GM23338 (cell line): Measurements from ENCODE around the gene KLK7. TPM values are rescaled to one million over a fixed set of nuclear protein-coding genes. Genes with fewer than 3 reads are reported as not detected.

Experiments used
- ATAC-seq: fragments of 200-7000 bp; cut with Tn5 transposase; 3 replicates; pipeline ENCODE4 v1.9.1; 2020
- DNase-seq: peaks from one replicate; pipeline ENCODE4 v3.0.0-alpha.2; 2015; ENCODE audit warnings: low spot score
- H2AFZ ChIP-seq: fragments of 200-600 bp; sonication (generic); 2 replicates; pipeline ENCODE4 v1.8.0; 2016; ENCODE audit warnings: antibody characterized with exemption, mild to moderate bottlenecking, moderate library complexity
- H3F3A ChIP-seq: fragments of 200-600 bp; sonication (generic); replicated peaks from 2 replicates; pipeline ENCODE4 v1.8.0; 2017; ENCODE audit warnings: antibody characterized with exemption, mixed run types, low read depth
- H3K27ac ChIP-seq: fragments of 200-600 bp; sonication (generic); 2 replicates; pipeline ENCODE4 v1.6.1; 2016; ENCODE audit warnings: low read depth
- H3K27me3 ChIP-seq: fragments of 200-600 bp; sonication (generic); 2 replicates; pipeline ENCODE4 v1.8.0; 2016; ENCODE audit warnings: mild to moderate bottlenecking, mixed run types, moderate library complexity; ENCODE audit not compliant: insufficient read depth
- H3K36me3 ChIP-seq: fragments of 200-600 bp; sonication (generic); 2 replicates; pipeline ENCODE4 v1.8.0; 2016; ENCODE audit warnings: mild to moderate bottlenecking; ENCODE audit not compliant: insufficient read depth
- H3K4me1 ChIP-seq: fragments of 200-600 bp; sonication (generic); 2 replicates; pipeline ENCODE4 v1.8.0; 2016; ENCODE audit warnings: mild to moderate bottlenecking, moderate library complexity; ENCODE audit not compliant: insufficient read depth
- H3K4me2 ChIP-seq: fragments of 200-600 bp; sonication (generic); 2 replicates; pipeline ENCODE4 v1.7.1; 2017; ENCODE audit warnings: mixed run types
- H3K4me3 ChIP-seq: fragments of 200-600 bp; sonication (generic); 2 replicates; pipeline ENCODE4 v1.6.1; 2016; ENCODE audit warnings: mixed run types
- H3K79me2 ChIP-seq: fragments of 200-600 bp; sonication (generic); replicated peaks from 2 replicates; pipeline ENCODE4 v1.8.0; 2017; ENCODE audit warnings: mild to moderate bottlenecking; ENCODE audit not compliant: insufficient read depth
- H3K9me2 ChIP-seq: fragments of 200-600 bp; sonication (generic); 2 replicates; pipeline ENCODE4 v1.8.0; 2017; ENCODE audit not compliant: insufficient read depth
- H4K20me1 ChIP-seq: fragments of 200-600 bp; sonication (generic); replicated peaks from 2 replicates; pipeline ENCODE4 v1.8.0; 2017; ENCODE audit warnings: mild to moderate bottlenecking; ENCODE audit not compliant: insufficient read depth
- H3K27ac Mint-ChIP-seq: 2 replicates; pipeline ENCODE4 v1.8.0; 2020; ENCODE audit warnings: inconsistent platforms, mild to moderate bottlenecking, moderate library complexity, mixed read lengths
- H3K27me3 Mint-ChIP-seq: 3 replicates; pipeline ENCODE4 v1.8.0; 2022; ENCODE audit warnings: low read depth, mild to moderate bottlenecking, moderate library complexity, mixed read lengths, inconsistent platforms; ENCODE audit not compliant: insufficient read depth, poor library complexity
- H3K36me3 Mint-ChIP-seq: 3 replicates; pipeline ENCODE4 v1.8.0; 2021; ENCODE audit warnings: low read depth, mild to moderate bottlenecking, inconsistent platforms, moderate library complexity, mixed read lengths
- H3K4me1 Mint-ChIP-seq: 3 replicates; pipeline ENCODE4 v1.8.0; 2020; ENCODE audit warnings: mild to moderate bottlenecking, inconsistent platforms, mixed read lengths
- H3K4me3 Mint-ChIP-seq: 3 replicates; pipeline ENCODE4 v1.8.0; 2021; ENCODE audit warnings: moderate library complexity, mild to moderate bottlenecking, inconsistent platforms, mixed read lengths
- H3K9me3 Mint-ChIP-seq: 3 replicates; pipeline ENCODE4 v1.8.0; 2020; ENCODE audit warnings: moderate library complexity, mild to moderate bottlenecking, inconsistent platforms, mixed read lengths
- CREB1 ChIP-seq: fragments of 250-450 bp; sonication (Bioruptor Pico); IDR thresholded peaks from 2 replicates; pipeline ENCODE4 v1.5.0; 2020; ENCODE audit warnings: low read depth, mild to moderate bottlenecking, moderate library complexity
- EZH2 ChIP-seq: fragments of 200-600 bp; sonication (generic); IDR thresholded peaks from one replicate; pipeline ENCODE4 v1.8.0; 2017; ENCODE audit warnings: antibody characterized with exemption, mild to moderate bottlenecking, low read depth; ENCODE audit not compliant: unreplicated experiment
- EZH2phosphoT487 ChIP-seq: fragments of 200-600 bp; sonication (generic); IDR thresholded peaks from one replicate; pipeline ENCODE4 v1.8.1; 2018; ENCODE audit warnings: antibody characterized with exemption; ENCODE audit not compliant: unreplicated experiment
- JUNB ChIP-seq: IDR thresholded peaks from one replicate; pipeline ENCODE4 v1.6.1; 2016; ENCODE audit warnings: antibody characterized with exemption; ENCODE audit not compliant: unreplicated experiment
- NANOG ChIP-seq: IDR thresholded peaks from 2 replicates; pipeline ENCODE4 v1.6.1; 2016; ENCODE audit warnings: antibody characterized with exemption, borderline replicate concordance
- POLR2AphosphoS5 ChIP-seq: IDR thresholded peaks from 2 replicates; pipeline ENCODE4 v1.6.1; 2016; ENCODE audit warnings: antibody characterized with exemption, low read depth
- STAT1 ChIP-seq: IDR thresholded peaks from one replicate; pipeline ENCODE4 v1.6.1; 2016; ENCODE audit warnings: antibody characterized with exemption; ENCODE audit not compliant: unreplicated experiment
- ZNF114 ChIP-seq: fragments of 250-450 bp; sonication (Bioruptor Pico); IDR thresholded peaks from 2 replicates; pipeline ENCODE4 v1.5.0; 2020; ENCODE audit warnings: mild to moderate bottlenecking, moderate library complexity
- ZNF331 ChIP-seq: fragments of 250-450 bp; sonication (Bioruptor Pico); IDR thresholded peaks from 2 replicates; pipeline ENCODE4 v1.5.0; 2020; ENCODE audit warnings: low read depth, mild to moderate bottlenecking, moderate library complexity
- polyA plus RNA-seq: library from polyadenylated mRNA; unstranded; fragments of >200 nt; fragmentation: Nextera tagmentation; extraction: Ambion mirVana; gene quantifications from 2 replicates; pipeline ENCODE4 v1.2.1, GENCODE V29; 2016
- total RNA-seq: library from RNA; depleted of rRNA; stranded (reverse); fragments of >200 nt; shearing (Covaris generic); gene quantifications from 2 replicates; pipeline ENCODE4 v1.2.3, GENCODE V29; 2014
- TF ChIP-seq, protein P1 (sequence below): IDR thresholded peaks from one replicate; pipeline ENCODE4 v1.6.1; 2018; ENCODE audit warnings: antibody characterized with exemption; ENCODE audit not compliant: unreplicated experiment
- TF ChIP-seq, protein P2 (sequence below): IDR thresholded peaks from 2 replicates; pipeline ENCODE4 v1.6.1; 2016; ENCODE audit warnings: antibody characterized with exemption
- TF ChIP-seq, protein P3 (sequence below): fragments of 250-450 bp; sonication (Bioruptor Pico); IDR thresholded peaks from 2 replicates; pipeline ENCODE4 v1.5.0; 2020; ENCODE audit warnings: mild to moderate bottlenecking, moderate library complexity
- TF ChIP-seq, protein P4 (sequence below), 2 experiments: fragments of 200-600 bp in 1 of 2; sonication (generic) in 1 of 2; conservative IDR thresholded peaks; 2 replicates each; pipeline versions ENCODE4 v1.5.1 to v1.6.1; 2016 to 2017; ENCODE audit warnings: antibody characterized with exemption in 2 of 2, low read depth in 2 of 2, mild to moderate bottlenecking in 2 of 2, moderate library complexity in 1 of 2

KLK7 gene
- total and polyA plus RNA-seq, 2 experiments from 2014 or later: 1.1 to 1.4 TPM

DNA sequence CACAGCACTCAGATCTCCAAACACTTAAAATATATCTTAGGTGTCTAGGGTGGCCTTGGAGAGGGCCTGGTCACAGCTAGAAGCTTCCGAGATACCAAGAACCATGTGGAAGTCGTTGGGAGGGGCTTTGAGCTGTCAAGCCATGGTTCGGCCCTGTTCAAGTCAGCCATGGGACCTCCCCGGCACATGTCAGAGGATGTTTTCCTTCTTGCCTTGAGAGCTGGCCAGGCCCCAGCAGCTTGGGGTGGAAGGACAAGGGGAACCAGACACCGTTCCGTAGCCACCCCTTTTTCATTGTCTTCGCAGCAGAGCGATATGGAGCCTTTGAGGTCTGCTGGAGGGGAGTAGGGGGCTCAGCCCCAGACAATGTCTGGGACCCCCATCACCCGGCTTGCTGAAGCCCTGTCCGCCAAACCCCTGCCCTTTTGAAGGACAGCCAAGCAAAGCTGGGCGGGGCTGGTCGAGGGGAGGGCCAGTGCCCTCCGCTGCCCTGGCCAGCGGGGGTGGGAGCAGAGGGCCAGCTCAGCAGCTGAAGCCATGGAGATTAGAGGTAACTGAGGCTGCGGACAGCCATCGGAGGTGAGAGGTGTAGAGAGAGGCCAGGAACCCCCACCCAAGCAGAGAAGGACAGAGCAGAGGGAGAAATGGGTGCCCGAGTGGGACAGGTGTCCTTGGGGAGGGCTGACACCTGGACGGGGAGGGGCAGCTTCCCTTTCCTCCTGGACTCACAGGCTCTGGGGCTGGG is 42.3 kb upstream of the KLK7 start:
- Histone ChIP-seq H3K27ac (no peak overlapping the region), H3K4me2 (no peak overlapping the region), H3K36me3 (no peaks in the 10 kb centered on the region), H4K20me1 (no peaks in the 10 kb centered on the region), H3K4me1 (peaks cover 5% of the 10 kb centered on the region; the same call in 1 of the 2 replicates), H2AFZ (no peak overlapping the region), H3K9me2 (peaks cover 7% of the 10 kb centered on the region; the same call in 1 of the 2 replicates), H3K27me3 (no peaks in the 10 kb centered on the region), H3K79me2 (no peaks in the 10 kb centered on the region), H3K4me3 (no peak overlapping the region), H3F3A (no peaks in the 10 kb centered on the region)
- ATAC-seq (no peak), DNase-seq (no peak)
- TF ChIP-seq STAT1 (no peak), EZH2 (no peak), POLR2AphosphoS5 (no peak), NANOG (no peak), ZNF331 (CRISPR knock-in tag) (no peak), CREB1 (CRISPR knock-in tag) (no peak), JUNB (no peak), EZH2phosphoT487 (no peak), ZNF114 (CRISPR knock-in tag) (no peak)
- TF ChIP-seq, protein P1, sequence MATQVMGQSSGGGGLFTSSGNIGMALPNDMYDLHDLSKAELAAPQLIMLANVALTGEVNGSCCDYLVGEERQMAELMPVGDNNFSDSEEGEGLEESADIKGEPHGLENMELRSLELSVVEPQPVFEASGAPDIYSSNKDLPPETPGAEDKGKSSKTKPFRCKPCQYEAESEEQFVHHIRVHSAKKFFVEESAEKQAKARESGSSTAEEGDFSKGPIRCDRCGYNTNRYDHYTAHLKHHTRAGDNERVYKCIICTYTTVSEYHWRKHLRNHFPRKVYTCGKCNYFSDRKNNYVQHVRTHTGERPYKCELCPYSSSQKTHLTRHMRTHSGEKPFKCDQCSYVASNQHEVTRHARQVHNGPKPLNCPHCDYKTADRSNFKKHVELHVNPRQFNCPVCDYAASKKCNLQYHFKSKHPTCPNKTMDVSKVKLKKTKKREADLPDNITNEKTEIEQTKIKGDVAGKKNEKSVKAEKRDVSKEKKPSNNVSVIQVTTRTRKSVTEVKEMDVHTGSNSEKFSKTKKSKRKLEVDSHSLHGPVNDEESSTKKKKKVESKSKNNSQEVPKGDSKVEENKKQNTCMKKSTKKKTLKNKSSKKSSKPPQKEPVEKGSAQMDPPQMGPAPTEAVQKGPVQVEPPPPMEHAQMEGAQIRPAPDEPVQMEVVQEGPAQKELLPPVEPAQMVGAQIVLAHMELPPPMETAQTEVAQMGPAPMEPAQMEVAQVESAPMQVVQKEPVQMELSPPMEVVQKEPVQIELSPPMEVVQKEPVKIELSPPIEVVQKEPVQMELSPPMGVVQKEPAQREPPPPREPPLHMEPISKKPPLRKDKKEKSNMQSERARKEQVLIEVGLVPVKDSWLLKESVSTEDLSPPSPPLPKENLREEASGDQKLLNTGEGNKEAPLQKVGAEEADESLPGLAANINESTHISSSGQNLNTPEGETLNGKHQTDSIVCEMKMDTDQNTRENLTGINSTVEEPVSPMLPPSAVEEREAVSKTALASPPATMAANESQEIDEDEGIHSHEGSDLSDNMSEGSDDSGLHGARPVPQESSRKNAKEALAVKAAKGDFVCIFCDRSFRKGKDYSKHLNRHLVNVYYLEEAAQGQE: no peak
- TF ChIP-seq, protein P2, sequence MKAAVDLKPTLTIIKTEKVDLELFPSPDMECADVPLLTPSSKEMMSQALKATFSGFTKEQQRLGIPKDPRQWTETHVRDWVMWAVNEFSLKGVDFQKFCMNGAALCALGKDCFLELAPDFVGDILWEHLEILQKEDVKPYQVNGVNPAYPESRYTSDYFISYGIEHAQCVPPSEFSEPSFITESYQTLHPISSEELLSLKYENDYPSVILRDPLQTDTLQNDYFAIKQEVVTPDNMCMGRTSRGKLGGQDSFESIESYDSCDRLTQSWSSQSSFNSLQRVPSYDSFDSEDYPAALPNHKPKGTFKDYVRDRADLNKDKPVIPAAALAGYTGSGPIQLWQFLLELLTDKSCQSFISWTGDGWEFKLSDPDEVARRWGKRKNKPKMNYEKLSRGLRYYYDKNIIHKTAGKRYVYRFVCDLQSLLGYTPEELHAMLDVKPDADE: no peak
- TF ChIP-seq, protein P3, sequence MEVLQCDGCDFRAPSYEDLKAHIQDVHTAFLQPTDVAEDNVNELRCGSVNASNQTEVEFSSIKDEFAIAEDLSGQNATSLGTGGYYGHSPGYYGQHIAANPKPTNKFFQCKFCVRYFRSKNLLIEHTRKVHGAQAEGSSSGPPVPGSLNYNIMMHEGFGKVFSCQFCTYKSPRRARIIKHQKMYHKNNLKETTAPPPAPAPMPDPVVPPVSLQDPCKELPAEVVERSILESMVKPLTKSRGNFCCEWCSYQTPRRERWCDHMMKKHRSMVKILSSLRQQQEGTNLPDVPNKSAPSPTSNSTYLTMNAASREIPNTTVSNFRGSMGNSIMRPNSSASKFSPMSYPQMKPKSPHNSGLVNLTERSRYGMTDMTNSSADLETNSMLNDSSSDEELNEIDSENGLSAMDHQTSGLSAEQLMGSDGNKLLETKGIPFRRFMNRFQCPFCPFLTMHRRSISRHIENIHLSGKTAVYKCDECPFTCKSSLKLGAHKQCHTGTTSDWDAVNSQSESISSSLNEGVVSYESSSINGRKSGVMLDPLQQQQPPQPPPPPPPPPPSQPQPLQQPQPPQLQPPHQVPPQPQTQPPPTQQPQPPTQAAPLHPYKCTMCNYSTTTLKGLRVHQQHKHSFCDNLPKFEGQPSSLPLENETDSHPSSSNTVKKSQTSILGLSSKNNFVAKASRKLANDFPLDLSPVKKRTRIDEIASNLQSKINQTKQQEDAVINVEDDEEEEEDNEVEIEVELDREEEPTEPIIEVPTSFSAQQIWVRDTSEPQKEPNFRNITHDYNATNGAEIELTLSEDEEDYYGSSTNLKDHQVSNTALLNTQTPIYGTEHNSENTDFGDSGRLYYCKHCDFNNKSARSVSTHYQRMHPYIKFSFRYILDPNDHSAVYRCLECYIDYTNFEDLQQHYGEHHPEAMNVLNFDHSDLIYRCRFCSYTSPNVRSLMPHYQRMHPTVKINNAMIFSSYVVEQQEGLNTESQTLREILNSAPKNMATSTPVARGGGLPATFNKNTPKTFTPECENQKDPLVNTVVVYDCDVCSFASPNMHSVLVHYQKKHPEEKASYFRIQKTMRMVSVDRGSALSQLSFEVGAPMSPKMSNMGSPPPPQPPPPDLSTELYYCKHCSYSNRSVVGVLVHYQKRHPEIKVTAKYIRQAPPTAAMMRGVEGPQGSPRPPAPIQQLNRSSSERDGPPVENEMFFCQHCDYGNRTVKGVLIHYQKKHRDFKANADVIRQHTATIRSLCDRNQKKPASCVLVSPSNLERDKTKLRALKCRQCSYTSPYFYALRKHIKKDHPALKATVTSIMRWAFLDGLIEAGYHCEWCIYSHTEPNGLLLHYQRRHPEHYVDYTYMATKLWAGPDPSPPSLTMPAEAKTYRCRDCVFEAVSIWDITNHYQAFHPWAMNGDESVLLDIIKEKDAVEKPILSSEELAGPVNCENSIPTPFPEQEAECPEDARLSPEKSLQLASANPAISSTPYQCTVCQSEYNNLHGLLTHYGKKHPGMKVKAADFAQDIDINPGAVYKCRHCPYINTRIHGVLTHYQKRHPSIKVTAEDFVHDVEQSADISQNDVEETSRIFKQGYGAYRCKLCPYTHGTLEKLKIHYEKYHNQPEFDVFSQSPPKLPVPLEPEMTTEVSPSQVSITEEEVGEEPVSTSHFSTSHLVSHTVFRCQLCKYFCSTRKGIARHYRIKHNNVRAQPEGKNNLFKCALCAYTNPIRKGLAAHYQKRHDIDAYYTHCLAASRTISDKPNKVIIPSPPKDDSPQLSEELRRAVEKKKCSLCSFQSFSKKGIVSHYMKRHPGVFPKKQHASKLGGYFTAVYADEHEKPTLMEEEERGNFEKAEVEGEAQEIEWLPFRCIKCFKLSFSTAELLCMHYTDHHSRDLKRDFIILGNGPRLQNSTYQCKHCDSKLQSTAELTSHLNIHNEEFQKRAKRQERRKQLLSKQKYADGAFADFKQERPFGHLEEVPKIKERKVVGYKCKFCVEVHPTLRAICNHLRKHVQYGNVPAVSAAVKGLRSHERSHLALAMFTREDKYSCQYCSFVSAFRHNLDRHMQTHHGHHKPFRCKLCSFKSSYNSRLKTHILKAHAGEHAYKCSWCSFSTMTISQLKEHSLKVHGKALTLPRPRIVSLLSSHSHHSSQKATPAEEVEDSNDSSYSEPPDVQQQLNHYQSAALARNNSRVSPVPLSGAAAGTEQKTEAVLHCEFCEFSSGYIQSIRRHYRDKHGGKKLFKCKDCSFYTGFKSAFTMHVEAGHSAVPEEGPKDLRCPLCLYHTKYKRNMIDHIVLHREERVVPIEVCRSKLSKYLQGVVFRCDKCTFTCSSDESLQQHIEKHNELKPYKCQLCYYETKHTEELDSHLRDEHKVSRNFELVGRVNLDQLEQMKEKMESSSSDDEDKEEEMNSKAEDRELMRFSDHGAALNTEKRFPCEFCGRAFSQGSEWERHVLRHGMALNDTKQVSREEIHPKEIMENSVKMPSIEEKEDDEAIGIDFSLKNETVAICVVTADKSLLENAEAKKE (CRISPR knock-in tag): no peak
- TF ChIP-seq, protein P4, sequence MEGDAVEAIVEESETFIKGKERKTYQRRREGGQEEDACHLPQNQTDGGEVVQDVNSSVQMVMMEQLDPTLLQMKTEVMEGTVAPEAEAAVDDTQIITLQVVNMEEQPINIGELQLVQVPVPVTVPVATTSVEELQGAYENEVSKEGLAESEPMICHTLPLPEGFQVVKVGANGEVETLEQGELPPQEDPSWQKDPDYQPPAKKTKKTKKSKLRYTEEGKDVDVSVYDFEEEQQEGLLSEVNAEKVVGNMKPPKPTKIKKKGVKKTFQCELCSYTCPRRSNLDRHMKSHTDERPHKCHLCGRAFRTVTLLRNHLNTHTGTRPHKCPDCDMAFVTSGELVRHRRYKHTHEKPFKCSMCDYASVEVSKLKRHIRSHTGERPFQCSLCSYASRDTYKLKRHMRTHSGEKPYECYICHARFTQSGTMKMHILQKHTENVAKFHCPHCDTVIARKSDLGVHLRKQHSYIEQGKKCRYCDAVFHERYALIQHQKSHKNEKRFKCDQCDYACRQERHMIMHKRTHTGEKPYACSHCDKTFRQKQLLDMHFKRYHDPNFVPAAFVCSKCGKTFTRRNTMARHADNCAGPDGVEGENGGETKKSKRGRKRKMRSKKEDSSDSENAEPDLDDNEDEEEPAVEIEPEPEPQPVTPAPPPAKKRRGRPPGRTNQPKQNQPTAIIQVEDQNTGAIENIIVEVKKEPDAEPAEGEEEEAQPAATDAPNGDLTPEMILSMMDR (conservative IDR thresholded peaks at IDR 0.05; ENCODE audit: low read depth in 2 of 2): no peak
- Mint-ChIP-seq H3K27me3 (peaks cover 20% of the 10 kb centered on the region), H3K4me1 (peaks cover 42% of the 10 kb centered on the region), H3K4me3 (no peak overlapping the region), H3K36me3 (peaks cover 3% of the 10 kb centered on the region; the same call in 1 of the 3 replicates), H3K27ac (no peak overlapping the region), H3K9me3 (no peaks in the 10 kb centered on the region; the same call in 2 of the 3 replicates)
